GM18507 (cell line): Measurements from ENCODE around the gene BCL7C.

ENCODE experiments used
- DNase-seq: peaks from one replicate; pipeline ENCODE4 v3.0.0; 2011; ENCODE audit warnings: low read depth; ENCODE audit not compliant: insufficient read length; ENCODE audit errors: extremely low spot score
- FAIRE-seq: peaks from 2 replicates; lab custom pipeline; 2011; peaks lifted over from hg19 to GRCh38; lab: Jason Lieb, UNC

BCL7C gene

DNA sequence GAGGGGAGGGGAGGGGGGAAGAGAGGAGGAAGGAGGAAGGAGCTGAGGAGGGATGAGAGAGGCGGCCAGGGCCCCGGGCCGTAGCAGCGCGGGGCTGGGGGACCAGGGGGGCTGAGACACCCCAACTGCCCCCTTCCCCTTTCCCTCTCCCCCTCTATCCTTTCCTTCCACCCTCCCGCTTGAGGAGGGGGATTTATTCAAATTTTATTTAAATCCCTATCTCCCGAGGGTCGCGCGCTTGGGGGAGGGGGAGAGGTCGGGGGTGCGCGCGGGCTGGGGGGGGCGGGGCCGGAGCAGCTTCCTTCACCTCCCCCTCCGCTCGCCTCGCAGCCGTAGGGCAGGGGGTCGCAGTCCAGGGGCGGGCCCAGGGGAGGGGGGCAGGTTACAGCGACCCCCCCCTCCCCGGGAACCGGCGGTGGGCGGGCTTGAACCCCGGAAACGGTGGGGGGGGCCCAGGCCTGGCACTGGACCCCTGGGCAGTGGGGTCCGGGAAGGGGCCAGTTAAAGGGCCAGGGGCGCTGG is 29.7 kb upstream of the BCL7C start, which contains the start of gene FBXL19:
TSS of gene FBXL19 (plus strand) at position 19 of the 522 bp plus-strand sequence. CDS start 2,183 bp downstream, outside the sequence.
- FAIRE-seq: no peak

DNA sequence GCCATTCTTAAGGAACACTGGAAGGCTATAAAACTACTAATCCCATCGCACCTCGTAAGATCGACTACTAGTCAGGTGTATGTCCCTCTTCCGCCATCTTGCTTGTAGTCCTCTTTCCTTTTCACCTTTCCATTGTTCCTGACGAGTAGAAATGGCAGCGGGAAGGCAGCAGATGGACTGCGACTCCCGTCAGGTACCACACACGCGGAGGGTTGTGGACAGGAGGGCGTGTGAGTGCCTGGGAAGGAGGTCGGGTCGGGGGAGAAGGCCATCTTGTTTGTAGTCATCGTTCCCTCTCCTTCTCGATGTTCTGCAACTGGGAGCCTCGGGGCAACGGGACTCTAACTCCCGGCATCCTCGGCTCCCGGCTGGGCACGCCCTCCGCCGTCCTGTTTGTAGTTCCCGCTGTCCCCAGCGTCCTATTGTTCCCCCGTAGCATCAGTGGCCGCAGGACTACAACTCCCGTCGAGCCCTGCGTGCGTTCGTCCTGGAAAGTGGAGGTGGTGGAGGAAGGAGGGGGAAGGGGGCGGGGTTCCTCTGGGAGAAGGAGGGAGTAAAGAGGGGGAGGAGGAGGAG is 29.2 kb upstream of the BCL7C start:
- DNase-seq (peak; percentile 93), FAIRE-seq (no peak)

More for the DNA sequence above, 29.7 kb upstream of the BCL7C start, which contains the start of gene FBXL19:
- DNase-seq: no peak

DNA sequence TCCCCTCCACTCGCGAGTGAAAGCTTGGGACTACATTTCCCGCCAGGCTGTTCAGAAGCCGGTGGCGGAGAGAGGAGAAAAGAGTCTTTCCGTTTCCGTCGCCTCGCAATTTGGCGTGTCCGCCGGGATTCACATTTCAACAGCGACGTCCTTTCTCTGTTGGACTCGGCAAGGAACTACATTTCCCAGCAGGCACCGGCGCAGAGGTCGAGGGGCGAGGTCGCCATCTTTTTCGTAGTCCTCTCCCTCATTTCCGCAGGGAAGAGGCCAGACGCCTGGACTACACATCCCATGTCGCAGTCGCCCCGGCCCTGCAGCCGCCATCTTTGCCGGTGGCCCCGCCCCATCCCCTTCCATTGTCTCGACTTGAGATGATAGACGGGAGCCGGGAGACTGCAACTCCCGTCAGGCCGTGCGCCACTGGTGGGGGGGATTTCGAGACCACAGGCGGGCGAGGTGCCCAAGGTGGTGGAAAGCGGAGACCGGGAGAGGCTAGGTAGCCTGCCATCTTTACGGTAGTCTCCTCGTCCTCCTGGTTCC is 28.6 kb upstream of the BCL7C start:
- DNase-seq (peak; percentile 85), FAIRE-seq (peak; percentile 100)

DNA sequence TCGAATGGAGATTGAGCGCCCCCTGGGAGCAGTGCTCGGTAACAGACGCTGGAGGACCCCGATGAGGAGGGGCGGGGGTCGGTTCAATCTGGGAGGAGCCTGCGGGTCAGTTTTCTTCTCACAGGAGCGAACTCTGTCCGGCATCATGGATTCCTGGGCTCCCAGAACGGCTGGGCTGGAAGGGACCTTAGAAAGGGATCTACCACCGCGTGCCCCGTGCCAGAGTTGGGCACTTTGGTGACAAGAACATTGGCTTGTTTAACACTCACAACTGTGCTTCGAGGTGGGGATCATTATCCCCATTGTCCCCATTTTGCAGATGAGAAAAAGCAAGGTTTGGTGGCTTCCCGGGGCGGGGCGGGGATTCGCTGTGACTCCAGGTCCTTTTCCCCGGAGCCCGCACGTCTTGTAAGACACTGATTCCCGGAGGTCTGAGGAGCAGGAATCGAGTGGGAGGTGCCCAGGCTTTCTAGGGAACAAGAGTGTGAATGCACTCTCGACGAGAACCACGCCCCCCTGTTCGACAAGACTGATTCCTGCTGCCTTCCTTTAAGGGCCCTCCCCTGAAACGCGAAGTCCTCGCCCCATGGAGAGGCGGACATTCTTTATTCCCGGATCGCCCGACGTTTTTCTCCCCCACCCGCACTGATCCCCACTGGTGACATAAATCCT is 28.0 kb upstream of the BCL7C start:
- FAIRE-seq: peak; percentile 84
- DNase-seq: peak; percentile 39

DNA sequence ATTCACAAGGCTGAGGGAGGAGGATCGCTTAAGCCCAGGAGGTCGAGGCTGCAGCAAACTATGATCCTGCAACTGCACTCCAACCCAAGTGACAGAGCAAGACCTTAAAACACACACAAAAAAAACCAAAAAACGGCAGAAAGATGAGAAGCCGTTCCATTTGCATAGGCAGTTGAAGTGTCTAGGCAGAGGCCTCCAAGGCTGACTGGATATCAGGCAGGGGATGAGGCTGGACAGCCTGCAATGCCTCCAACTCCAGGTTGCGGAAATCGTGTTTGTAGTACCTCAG is 27.5 kb upstream of the BCL7C start:
- DNase-seq (no peak), FAIRE-seq (no peak)

DNA sequence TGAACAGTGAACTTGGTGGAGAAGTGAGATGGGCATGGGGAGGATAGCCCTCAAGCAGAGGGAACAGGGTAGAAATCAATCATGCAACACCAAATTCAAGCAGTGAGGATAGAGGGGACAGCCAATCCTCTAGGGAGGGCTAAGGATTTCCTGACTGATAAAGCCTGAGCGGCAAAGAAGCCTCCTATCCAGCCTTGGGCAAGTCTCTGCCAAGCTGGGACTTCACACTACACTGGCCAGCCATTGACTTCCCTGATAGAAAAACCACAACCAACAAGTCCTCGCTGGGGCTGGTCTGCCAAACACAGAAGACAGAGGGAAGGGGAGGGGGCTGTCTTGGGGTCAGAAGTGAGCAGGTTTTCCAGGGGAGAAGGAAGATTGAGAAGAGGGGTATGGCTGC is 27.0 kb upstream of the BCL7C start:
- DNase-seq (no peak), FAIRE-seq (no peak)

DNA sequence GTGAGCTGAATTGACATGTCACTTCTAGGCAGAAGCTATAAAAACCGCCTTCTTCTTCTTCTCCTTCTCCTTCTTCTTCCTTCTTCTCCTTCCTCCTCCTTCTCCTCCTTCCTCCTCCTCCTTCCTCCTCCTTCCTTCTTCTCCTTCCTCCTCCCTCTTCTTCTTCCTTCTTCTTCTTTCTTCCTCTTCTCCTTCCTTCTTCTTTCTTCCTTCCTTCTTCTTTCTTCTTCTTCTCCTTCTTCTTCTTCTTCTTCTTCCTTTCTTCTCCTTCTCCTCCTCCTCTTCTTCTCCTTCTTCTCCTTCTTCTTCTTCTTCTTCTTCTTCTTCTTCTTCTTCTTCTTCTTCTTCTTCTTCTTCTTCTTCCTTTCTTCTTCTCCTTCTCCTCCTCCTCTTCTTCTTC is 24.7 kb upstream of the BCL7C start:
- DNase-seq: no peak
- no peak for FAIRE-seq

DNA sequence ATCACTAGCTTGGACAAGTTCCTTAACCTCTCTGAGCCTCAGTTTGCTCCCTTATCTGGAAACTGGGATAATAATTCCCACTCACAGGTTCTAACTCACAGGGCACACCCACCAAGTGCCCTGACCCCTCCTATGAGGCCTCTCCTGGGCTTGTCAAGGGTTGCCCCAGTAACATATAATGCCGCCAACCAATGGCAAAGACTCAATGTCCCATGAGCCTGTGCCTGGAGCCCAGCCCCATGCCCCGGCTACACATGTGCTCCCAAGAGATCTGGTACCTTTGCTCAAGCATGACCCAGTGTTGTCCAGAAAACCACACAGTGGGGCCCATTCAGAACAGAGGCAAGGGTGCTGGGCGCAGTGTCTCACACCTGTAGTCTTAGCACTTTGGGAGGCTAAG is 21.0 kb upstream of the BCL7C start:
- DNase-seq (no peak), FAIRE-seq (no peak)

DNA sequence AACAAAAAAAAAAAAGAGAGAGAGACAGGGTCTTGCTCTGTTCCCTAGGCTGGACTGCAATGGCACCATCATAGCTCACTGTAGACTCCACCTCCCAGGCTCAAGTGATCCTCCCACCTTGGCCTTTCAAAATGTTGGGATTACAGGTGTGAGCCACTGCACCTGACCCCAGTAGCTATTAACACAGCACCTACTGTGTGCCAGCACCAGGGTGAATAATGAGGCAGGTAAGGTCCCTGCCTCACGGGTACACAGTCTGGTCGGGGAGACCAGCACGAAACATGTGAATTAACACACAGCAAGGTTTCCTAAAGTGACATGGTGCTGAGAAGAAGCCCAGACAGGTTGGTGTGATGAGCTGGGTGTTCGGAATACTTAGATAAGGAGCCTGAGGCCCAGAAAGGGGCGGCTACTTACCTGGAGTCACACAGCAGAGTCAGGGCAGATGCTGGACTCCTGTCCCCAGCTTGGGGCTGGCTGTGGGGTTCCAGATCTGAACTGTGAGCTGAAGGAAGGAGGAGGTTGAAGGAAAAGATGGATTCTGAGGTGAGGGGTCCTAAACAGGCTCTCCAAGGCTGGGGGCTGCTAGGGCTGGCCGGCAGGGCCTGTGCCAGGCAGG is 19.0 kb upstream of the BCL7C start:
- DNase-seq (no peak), FAIRE-seq (no peak)

DNA sequence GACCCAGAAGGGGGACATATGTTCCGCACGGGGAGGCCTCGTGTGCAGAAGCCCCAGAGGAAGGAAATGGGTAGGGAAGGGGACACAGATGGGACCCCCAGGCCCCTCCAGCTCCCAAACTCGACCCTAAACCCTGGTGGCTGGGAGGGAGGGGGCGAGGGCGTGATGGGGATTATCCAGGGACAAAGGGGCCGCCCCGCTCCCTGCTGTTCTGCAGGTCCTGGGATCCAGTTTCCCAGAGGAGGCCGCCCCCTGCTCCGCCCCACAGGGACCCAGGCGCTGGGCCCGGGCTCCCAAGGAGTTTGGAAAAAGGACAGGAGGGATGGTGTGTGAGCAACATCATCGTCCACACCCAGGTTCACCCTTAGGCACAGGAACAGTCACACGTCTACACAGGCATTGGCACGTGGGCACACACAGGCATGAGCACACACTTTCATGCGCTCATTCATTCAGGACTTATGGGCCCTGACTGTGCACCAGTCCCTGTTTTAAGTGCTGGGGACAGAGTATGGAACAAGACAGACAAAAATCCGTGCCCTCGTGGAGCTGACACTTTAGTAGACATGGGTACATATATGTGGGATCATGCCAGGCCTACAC is 16.7 kb upstream of the BCL7C start:
- FAIRE-seq: no peak
- no peak for DNase-seq

DNA sequence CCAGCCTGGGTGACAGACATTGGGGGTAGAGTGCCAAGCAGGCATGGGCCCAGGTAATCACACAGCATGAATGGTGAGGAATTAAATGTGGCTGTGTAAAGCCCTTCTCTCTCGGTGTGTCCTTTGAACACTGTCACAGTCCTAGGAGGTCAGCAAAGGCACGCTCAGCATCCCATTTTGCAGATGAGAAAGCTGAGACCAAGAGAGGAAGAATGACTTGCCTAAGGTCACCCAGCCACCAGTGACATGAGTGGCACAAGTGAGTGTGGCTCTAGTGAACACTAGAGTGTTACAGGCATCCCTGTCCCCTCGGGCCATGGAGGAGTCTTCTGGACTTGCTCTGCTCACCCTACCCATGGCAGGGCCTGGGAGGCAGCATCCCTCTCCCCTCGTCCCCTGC is 13.2 kb upstream of the BCL7C start:
- DNase-seq: no peak
- FAIRE-seq: no peak

DNA sequence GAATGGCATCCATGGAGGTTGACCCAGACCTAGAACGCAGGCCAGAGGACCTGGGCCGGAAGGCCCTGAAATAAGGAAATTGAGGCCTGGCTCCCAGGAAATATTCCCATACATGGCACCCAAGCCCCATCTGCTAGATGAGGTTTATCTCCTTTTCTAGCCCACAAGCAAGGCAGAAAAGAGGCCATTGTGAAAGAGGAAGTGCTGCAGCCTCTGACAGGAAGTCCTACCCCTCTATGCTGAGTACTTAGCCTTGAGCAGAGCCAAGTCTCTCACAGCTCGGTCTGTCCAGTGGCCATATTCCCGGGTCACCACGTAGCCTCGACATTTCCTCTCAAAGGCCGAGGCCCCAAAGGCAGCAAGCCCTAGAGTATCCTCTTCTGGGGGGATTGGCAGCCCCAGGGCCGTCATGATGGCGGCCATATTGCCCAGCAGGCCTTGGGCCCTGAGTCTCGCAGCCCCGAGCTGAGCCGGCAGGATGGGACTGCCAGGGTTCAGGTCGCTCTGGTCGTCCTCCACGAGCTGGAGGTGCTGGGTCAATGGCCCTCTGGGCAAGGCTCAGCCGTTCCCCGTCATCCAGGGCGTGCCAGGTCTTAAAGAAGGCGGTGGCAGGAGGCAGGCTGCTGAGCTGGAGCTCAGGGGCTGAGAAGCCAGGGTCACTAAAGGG is 10.4 kb upstream of the BCL7C start:
- DNase-seq (no peak), FAIRE-seq (no peak)

DNA sequence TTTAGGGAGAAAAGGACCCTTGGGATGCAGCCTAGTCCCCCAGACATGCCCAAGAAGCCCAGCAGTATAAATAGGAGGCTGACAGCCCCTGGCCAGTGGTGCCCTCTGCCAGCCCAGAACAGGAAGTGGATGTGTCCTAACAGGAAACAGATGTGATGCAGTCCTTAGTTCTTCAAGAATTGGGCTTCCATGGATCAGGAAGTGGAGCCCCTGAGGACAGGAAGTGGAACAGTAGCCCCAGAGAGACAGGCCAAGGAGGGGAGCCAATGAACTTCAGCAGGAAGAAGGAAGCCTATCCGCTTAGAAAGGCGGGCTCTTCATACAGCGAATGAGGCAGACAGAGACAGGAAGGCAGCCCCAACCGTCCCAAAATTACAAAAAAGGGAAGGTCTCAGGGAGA is 9.7 kb upstream of the BCL7C start:
- DNase-seq (no peak), FAIRE-seq (no peak)

DNA sequence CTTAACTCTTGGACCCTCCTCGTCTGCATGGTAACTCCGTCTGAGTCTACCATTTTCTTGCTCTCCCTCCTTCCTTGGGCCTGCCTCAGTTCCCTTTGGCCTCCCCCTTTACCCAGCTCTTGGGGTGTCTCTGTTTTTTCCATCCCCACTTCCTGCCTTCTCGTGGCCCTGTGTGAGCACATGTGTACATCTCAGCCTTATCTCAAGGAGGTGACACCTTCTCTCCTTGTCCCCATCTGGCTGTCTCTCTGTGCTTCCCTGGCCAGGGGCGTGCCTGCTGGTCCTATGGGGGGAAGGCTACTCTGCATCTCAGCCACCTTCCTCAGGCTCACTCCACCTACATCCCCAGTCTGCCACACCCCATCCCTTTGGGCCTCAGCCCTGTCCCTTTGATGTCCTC is 9.1 kb upstream of the BCL7C start:
- DNase-seq (no peak), FAIRE-seq (no peak)

DNA sequence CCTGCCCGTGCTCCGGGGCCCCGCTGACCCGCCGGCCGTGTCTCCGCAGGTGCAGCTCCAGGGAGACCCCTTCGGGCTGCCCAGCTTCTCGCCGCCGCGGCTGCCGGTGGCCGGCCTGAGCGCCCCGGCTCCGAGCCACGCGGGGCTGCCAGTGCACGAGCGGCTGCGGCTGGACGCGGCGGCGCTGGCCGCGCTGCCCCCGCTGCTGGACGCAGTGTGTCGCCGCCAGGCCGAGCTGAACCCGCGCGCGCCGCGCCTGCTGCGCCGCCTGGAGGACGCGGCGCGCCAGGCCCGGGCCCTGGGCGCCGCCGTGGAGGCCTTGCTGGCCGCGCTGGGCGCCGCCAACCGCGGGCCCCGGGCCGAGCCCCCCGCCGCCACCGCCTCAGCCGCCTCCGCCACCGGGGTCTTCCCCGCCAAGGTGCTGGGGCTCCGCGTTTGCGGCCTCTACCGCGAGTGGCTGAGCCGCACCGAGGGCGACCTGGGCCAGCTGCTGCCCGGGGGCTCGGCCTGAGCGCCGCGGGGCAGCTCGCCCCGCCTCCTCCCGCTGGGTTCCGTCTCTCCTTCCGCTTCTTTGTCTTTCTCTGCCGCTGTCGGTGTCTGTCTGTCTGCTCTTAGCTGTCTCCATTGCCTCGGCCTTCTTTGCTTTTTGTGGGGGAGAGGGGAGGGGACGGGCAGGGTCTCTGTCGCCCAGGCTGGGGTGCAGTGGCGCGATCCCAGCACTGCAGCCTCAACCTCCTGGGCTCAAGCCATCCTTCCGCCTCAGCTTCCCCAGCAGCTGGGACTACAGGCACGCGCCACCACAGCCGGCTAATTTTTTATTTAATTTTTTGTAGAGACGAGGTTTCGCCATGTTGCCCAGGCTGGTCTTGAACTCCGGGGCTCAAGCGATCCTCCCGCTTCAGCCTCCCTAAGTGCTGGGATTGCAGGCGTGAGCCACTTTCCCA is 8.4 kb upstream of the BCL7C start:
- no peak for FAIRE-seq

DNA sequence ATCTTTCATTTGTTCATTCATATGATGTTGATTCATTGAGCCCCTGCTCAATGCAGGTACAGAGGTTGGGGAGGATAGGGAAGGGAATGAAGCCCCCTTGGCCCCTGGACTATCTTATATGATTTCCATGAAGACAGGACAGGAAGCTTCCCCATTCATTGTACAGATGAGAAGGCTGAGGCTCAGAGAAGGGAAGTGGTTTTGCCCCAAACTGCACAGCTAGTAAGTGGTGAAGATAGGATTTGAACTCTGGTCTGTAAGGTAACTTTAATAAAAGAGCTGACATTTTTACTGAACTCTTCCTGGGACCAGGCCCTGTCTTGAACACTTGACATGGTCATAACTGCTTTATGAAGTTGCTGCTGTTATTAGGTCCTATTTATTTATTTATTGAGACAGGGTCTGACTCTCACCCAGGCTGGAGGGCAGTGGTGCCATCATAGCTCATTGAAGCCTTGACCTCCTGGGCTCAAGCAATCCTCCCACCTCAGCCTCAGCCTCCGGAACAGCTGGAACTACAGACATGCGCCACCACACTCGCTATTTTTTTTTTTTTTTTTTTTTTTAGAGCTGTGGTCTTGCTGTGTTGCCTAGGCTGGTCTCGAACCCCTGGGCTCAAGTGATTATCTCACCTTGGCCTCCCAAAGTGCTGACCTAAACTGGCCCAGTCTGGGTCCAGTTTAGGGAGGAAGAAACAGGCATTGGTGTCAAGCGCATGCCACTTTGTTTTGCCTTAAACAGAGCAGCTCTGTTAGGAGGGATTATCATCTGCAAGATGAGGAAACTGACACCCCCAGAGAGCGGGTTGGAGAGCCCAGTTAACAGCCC is 7.5 kb upstream of the BCL7C start:
- no peak for FAIRE-seq
- DNase-seq: no peak

More for the DNA sequence above, 8.4 kb upstream of the BCL7C start:
- peak; percentile 64 for DNase-seq

DNA sequence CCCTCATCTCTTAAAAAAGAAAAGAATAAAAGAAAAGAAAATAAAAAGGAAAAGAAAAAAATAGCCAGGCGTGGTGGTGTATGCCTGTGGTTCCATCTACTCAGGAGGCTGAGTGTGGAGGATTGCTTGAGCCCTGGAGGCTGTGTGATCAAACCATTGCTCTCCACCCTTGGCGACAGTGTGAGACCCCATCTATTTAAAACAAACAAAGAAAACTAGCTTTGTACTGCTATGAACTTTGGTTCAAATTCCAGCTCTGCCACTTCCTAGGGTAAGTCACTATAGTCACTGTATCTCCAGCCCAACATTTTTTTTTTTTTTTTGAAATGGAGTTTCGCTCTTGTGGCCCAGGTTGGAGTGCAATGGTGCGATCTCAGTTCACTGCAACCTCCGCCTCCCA is 6.7 kb upstream of the BCL7C start:
- FAIRE-seq (no peak), DNase-seq (no peak)

DNA sequence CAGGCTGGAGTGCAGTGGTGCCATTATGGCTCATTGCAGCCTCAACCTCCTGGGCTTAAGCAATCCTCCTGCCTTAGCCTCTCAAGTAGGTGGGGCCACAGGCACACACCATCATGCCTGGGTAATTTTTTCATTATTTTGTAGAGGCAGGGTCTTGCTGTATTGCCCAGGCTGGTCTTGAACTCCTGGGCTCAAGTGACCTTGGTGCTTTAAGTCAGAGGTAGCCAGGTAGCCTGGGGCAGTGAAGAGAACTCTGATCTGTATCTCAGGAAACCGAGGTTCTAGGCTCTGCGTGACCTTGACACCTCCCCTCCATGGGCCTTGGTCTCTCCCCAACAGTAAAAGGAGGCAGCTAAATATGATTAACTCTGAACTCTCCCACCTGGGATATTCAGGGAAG is 5.9 kb upstream of the BCL7C start:
- DNase-seq (no peak), FAIRE-seq (no peak)
